Pancreas (tissue), 10 donors: ENCODE measurements around the gene CATSPER3. TPM values are rescaled to one million over a fixed set of nuclear protein-coding genes. Genes with fewer than 3 reads are reported as not detected.

ENCODE experiments used
- ATAC-seq, 4 donors: fragments of 200-7000 bp; cut with Tn5 transposase; one replicate each; pipeline versions ENCODE4 v1.8.0 to v1.9.1; 2020; ENCODE audit warnings: mild to moderate bottlenecking in 4 of 4, moderate library complexity in 4 of 4
- DNase-seq, 6 donors: peaks; one replicate each; pipeline ENCODE4 v3.0.0-alpha.2; 2020
- FAIRE-seq: peaks from 2 replicates; lab custom pipeline; 2012; peaks lifted over from hg19 to GRCh38; lab: Jason Lieb, UNC
- H3K27ac ChIP-seq, 4 donors: fragments of 200-600 bp; sonication (generic); 1 replicate in 3 of 4; 2 replicates in 1 of 4; pipeline versions ENCODE4 v1.5.0 to v1.8.0; 2020
- H3K27me3 ChIP-seq, 4 donors: fragments of 200-600 bp; one replicate each; pipeline ENCODE4 v1.8.0; 2021
- H3K36me3 ChIP-seq, 3 donors: fragments of 200-600 bp; sonication (generic) in 1 of 3; one replicate each; pipeline versions ENCODE4 v1.5.0 to v1.8.0; 2020 to 2021
- H3K4me1 ChIP-seq, 3 donors: fragments of 200-600 bp; one replicate each; pipeline ENCODE4 v1.8.0; 2021
- H3K4me3 ChIP-seq, 4 donors: fragments of 200-600 bp; sonication (generic) in 2 of 4; one replicate each; pipeline versions ENCODE4 v1.5.0 to v1.8.0; 2020 to 2021
- H3K9me3 ChIP-seq, 4 donors: fragments of 200-600 bp; one replicate each; pipeline ENCODE4 v1.8.0; 2021
- CTCF ChIP-seq, 4 donors: fragments of 200-600 bp; sonication (generic) in 3 of 4; IDR thresholded peaks; one replicate each; pipeline versions ENCODE4 v1.5.0 to v1.8.0; 2021; ENCODE audit warnings: antibody characterized with exemption in 4 of 4
- WGBS, 2 donors: extraction: QIAGEN DNeasy Blood & Tissue Kit; methylation state at CpG; one replicate each; pipeline ENCODE4 v1.1.7; 2013; 5-methylcytosine and 5-hydroxymethylcytosine counted together
- intact Hi-C, 3 donors: fragments of 100-400 bp; cut with DNase I; formaldehyde crosslinking; loops; one replicate each; pipeline versions ENCODE4 v1.11.1 to v1.14.2; 2022
- polyA plus RNA-seq, 2 donors: library from polyadenylated mRNA; stranded (reverse); fragments of 200-250 nt; gene quantifications; one replicate each; pipeline ENCODE4 v1.2.3, GENCODE V29; 2013
- total RNA-seq, 6 donors: library from RNA; stranded (reverse); fragmentation: NEBNext Ultra II Directional in 4 of 6; extraction: Animal tissue kit (Norgen Biotek cat#: 25700) in 4 of 6; gene quantifications; one replicate each; pipeline versions ENCODE4 v1.2.1 to v1.2.4, GENCODE V29; 2021 to 2023
- donor health status: healthy with polysubstance abuse.
- donor health status: DM: no; HTN: no; CAD: no; lungs with moderate emphysema.
- donor health status: DM: no; HTN: no; CAD: no.
- donor health status: control.
- donor health status: control.
- donor health status: Bipolar disorder and iron deficiency.
- donor health status: DM: yes; HTN: yes; CAD: no.
- donor health status: DM: no; HTN: no; CAD: no.
- donor health status: DM: no; HTN: no; CAD: no.
- donor health status: DM: yes; HTN: yes; CAD: no.

CATSPER3 gene
- total and polyA plus RNA-seq, 8 donors = 0.29 to 2.2 (median 0.65) TPM

GRCh38 chr5:135053989-135054388 lies 86.3 kb downstream of the CATSPER3 start:
- intact Hi-C loops = no loop called here
- peaks cover 0 to 3% (median 0%) of the 10 kb centered on the region in 4 donors for H3K27me3 ChIP-seq
- no peak for FAIRE-seq

GRCh38 chr5:135054546-135054945 lies 86.8 kb downstream of the CATSPER3 start:
- FAIRE-seq = no peak
- H3K4me3 ChIP-seq = no peak overlapping the region
- no peak overlapping the region for H3K27ac ChIP-seq
- H3K4me1 ChIP-seq = no peaks in the 10 kb centered on the region
- peaks cover 0 to 3% (median 0%) of the 10 kb centered on the region in 4 donors for H3K27me3 ChIP-seq
- no peaks in the 10 kb centered on the region for H3K36me3 ChIP-seq
- no peak for TF ChIP-seq CTCF (IDR thresholded peaks at IDR 0.05)
- no peak for DNase-seq
- WGBS, 2 donors = 60 to 82% methylated on average over 2 of the region's 2 CpGs
- intact Hi-C loops = no loop called here
- no peaks in the 10 kb centered on the region for H3K9me3 ChIP-seq
- no peak for ATAC-seq

More at GRCh38 chr5:135053989-135054388, 86.3 kb downstream of the CATSPER3 start:
- Histone ChIP-seq H3K36me3 (no peaks in the 10 kb centered on the region), H3K4me3 (no peak overlapping the region), H3K27ac (no peak overlapping the region), H3K9me3 (no peaks in the 10 kb centered on the region), H3K4me1 (no peaks in the 10 kb centered on the region)
- 24% methylated on average over 8 of the region's 8 CpGs for WGBS, 2 donors
- no peak for TF ChIP-seq CTCF (IDR thresholded peaks at IDR 0.05)
- ATAC-seq (no peak), DNase-seq (no peak)

GRCh38 chr5:135055396-135055795 lies 87.7 kb downstream of the CATSPER3 start:
- Histone ChIP-seq H3K27me3 (peaks cover 0 to 3% (median 0%) of the 10 kb centered on the region in 4 donors), H3K4me1 (no peaks in the 10 kb centered on the region), H3K4me3 (no peak overlapping the region), H3K9me3 (no peaks in the 10 kb centered on the region), H3K36me3 (no peaks in the 10 kb centered on the region), H3K27ac (no peak overlapping the region)
- FAIRE-seq (no peak), DNase-seq (peak in 1 of 6 donors; percentile 21), ATAC-seq (no peak)
- intact Hi-C loops = no loop called here
- TF ChIP-seq CTCF (IDR thresholded peaks at IDR 0.05) = no peak
- WGBS, 2 donors = 66 to 79% methylated on average over 5 of the region's 5 CpGs

- intact Hi-C loops = no loop called here
- H3K27ac ChIP-seq = no peak overlapping the region
- H3K4me1 ChIP-seq = no peaks in the 10 kb centered on the region
- ATAC-seq = no peak
- TF ChIP-seq CTCF (IDR thresholded peaks at IDR 0.05) = no peak
- H3K9me3 ChIP-seq = no peaks in the 10 kb centered on the region
- no peaks in the 10 kb centered on the region for H3K36me3 ChIP-seq
- no peak overlapping the region for H3K4me3 ChIP-seq
- 72 to 78% methylated on average over 8 of the region's 8 CpGs for WGBS, 2 donors
- FAIRE-seq = no peak
- DNase-seq = no peak
- peaks cover 0 to 3% (median 0%) of the 10 kb centered on the region in 4 donors for H3K27me3 ChIP-seq
Observed at GRCh38 chr5:135056316-135057030, 88.8 kb downstream of the CATSPER3 start.

- Histone ChIP-seq H3K36me3 (no peaks in the 10 kb centered on the region), H3K27me3 (peaks cover 0 to 3% (median 0%) of the 10 kb centered on the region in 4 donors), H3K4me1 (no peaks in the 10 kb centered on the region), H3K9me3 (no peaks in the 10 kb centered on the region), H3K4me3 (no peak overlapping the region), H3K27ac (no peak overlapping the region)
- 49 to 59% methylated on average over 2 of the region's 2 CpGs for WGBS, 2 donors
- no peak for ATAC-seq
- peak in 1 of 6 donors; percentile 16 for DNase-seq
- TF ChIP-seq CTCF (IDR thresholded peaks at IDR 0.05) = no peak
- intact Hi-C loops = no loop called here
- FAIRE-seq = no peak
Observed at GRCh38 chr5:135057233-135057632, 89.5 kb downstream of the CATSPER3 start.
